ENCODE results near the gene MTAP.

Gene MTAP

DNA sequence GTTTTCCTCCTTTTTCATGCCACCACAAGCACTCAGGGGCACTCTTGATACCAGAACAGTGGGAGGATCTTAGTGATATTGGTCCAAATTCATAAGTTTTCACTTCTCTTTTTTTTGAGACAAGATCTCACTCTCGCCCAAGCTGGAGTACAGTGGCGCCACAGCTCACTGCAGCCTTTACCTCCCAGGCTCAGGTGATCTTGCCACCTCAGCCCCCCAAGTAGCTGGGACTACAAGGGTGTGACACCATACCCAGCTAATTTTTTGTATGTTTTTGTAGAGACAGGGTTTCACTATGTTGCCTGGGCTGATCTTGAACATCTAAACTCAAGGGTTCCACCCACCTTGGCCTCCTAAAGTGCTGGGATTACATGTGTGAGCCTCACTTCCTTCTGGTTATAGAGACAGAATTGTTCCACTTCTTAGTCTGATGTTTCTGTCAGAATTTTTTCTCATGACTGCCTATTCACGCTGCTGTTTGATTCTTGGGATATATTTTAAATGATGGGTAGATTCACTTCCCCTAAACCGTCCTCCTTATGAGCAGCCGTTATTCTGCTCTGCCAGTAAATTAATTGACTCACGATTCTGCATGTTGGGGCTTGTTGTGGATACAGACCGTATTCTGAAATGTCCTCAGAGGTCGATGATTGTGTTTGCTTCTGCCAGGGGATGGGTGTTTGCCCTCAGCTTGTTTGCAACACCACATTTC lies 30.8 kb downstream of the MTAP start:
- H3K4me3 ChIP-seq (ENCODE audit: control insufficient read depth, low read depth, low read length) = no peak overlapping the region
- DNase-seq (ENCODE audit: low read depth) = no peak
- TF ChIP-seq, protein P1, sequence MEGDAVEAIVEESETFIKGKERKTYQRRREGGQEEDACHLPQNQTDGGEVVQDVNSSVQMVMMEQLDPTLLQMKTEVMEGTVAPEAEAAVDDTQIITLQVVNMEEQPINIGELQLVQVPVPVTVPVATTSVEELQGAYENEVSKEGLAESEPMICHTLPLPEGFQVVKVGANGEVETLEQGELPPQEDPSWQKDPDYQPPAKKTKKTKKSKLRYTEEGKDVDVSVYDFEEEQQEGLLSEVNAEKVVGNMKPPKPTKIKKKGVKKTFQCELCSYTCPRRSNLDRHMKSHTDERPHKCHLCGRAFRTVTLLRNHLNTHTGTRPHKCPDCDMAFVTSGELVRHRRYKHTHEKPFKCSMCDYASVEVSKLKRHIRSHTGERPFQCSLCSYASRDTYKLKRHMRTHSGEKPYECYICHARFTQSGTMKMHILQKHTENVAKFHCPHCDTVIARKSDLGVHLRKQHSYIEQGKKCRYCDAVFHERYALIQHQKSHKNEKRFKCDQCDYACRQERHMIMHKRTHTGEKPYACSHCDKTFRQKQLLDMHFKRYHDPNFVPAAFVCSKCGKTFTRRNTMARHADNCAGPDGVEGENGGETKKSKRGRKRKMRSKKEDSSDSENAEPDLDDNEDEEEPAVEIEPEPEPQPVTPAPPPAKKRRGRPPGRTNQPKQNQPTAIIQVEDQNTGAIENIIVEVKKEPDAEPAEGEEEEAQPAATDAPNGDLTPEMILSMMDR (IDR thresholded peaks at IDR 0.05; ENCODE audit: control insufficient read depth, insufficient read depth, low read depth, low read length, missing control alignments) = no peak

- H3K4me3 ChIP-seq (ENCODE audit: control insufficient read depth, low read depth, low read length) = no peak overlapping the region
- no peak for DNase-seq (ENCODE audit: low read depth)
- TF ChIP-seq, protein P1 (IDR thresholded peaks at IDR 0.05; ENCODE audit: control insufficient read depth, insufficient read depth, low read depth, low read length, missing control alignments) = no peak
Measured at GRCh38 chr9:21835121-21835520, 32.7 kb downstream of the MTAP start.

DNA sequence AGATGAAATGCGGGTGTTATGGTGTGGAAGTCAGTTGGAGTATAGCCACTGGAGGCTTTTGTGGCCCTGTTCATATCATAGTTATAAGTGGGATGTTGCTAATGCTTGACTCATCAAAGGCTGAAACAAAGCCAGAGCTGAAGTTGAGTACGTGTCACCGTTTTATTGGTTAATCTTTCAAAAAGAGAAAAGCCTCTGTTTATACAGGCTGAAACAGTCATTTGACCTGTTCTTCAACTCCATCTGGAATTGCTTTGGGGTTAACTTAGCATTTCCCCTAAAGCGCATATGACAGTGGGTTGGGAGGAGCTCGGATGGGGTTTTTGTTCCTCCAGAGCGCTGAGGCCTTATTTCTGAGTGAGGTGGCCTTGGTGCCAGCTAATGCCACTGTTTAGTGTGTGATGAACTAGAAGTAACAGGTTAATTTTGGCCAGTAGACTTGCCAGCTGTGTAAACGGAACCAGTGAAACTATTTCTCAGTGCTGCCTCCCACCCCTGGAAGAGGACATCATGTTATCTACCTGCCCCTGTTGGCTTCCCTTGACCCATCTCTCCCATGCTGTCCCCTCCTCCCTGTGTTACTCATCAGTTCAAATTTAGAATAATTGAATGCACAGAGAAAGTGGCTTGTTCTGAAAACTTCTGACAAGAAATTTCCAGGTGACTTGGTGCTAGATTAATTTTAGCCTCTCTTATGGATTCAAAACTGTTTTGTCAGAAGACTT lies 34.2 kb downstream of the MTAP start:
- TF ChIP-seq, protein P1 (IDR thresholded peaks at IDR 0.05; ENCODE audit: control insufficient read depth, insufficient read depth, low read depth, low read length, missing control alignments) = no peak
- DNase-seq (ENCODE audit: low read depth) = peak; percentile 98
- H3K4me3 ChIP-seq (ENCODE audit: control insufficient read depth, low read depth, low read length) = no peak overlapping the region

GRCh38 chr9:21837501-21837900 lies 35.1 kb downstream of the MTAP start:
- no peak for DNase-seq (ENCODE audit: low read depth)
- TF ChIP-seq, protein P1 (IDR thresholded peaks at IDR 0.05; ENCODE audit: control insufficient read depth, insufficient read depth, low read depth, low read length, missing control alignments) = no peak
- H3K4me3 ChIP-seq (ENCODE audit: control insufficient read depth, low read depth, low read length) = no peak overlapping the region

DNA sequence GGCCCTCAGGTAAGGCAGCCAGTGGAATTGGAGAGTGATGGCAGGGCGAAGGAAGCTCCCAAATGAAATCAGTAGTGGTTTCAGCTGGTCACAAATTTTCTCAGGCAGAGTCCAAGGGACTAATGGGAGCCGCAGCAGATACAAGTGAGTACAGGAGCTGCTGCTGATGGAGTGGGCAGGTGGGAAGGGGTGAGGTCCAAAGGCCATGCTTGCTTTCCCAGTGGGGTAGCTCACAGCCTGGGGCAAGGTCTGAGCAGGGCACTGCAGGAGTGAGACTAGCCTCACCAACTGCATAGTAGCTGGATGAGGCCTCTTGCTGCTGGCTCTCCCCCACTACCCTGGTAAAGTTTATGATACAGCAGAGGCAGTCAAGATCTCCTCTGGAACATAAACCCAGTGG lies 38.2 kb downstream of the MTAP start:
- H3K4me3 ChIP-seq (ENCODE audit: control insufficient read depth, low read depth, low read length) = no peak overlapping the region
- DNase-seq (ENCODE audit: low read depth) = no peak
- TF ChIP-seq, protein P1 (IDR thresholded peaks at IDR 0.05; ENCODE audit: control insufficient read depth, insufficient read depth, low read depth, low read length, missing control alignments) = no peak

DNA sequence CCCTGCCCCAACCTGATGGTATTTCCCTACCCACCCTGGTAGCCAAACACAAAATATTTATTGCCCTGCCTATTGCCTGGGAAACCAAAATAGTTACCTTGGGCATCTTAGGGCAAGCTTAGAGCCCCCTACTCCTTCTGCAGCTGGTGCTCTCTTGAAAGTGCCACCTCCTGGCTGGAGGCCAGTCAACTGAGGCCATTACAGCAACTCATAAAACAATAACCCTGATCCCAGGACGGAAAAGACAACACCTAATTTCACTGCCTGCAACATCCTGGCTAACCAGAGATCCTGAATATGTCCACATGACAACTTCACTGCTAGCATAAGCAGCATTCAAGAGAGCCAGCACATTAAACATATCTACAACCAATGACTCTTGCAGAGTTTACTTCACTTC lies 38.7 kb downstream of the MTAP start:
- TF ChIP-seq, protein P1 (IDR thresholded peaks at IDR 0.05; ENCODE audit: control insufficient read depth, insufficient read depth, low read depth, low read length, missing control alignments) = no peak
- H3K4me3 ChIP-seq (ENCODE audit: control insufficient read depth, low read depth, low read length) = no peak overlapping the region

More for the DNA sequence above, 38.7 kb downstream of the MTAP start:
- no peak for DNase-seq (ENCODE audit: low read depth)

Measured in AG09309 (cell line).